GM23248 (cell line): ENCODE results near the gene MZT2A. TPM values are rescaled to one million over a fixed set of nuclear protein-coding genes. Genes with fewer than 3 reads are reported as not detected.
"Not testable (repeated sequence)": the region's sequence is repeated elsewhere in the genome, so short reads cannot be mapped to it uniquely, and the experiment has no call there.

Experiments
- DNase-seq: peaks from one replicate; pipeline ENCODE4 v3.0.0-alpha.2; 2015
- H2AFZ ChIP-seq: fragments of 200-600 bp; sonication (generic); 2 replicates; pipeline ENCODE4 v1.6.1; 2016; ENCODE audit warnings: antibody characterized with exemption
- H3F3A ChIP-seq: fragments of 200-600 bp; sonication (generic); 2 replicates; pipeline ENCODE4 v1.6.1; 2016; ENCODE audit warnings: mild to moderate bottlenecking, antibody characterized with exemption, mixed run types; ENCODE audit not compliant: insufficient read depth
- H3K27ac ChIP-seq: fragments of 200-600 bp; sonication (generic); 2 replicates; pipeline ENCODE4 v1.5.1; 2016; ENCODE audit warnings: mild to moderate bottlenecking
- H3K27me3 ChIP-seq: fragments of 200-600 bp; sonication (generic); replicated peaks from 2 replicates; pipeline ENCODE4 v1.6.1; 2016; ENCODE audit warnings: mild to moderate bottlenecking; ENCODE audit not compliant: insufficient read depth
- H3K36me3 ChIP-seq: fragments of 200-600 bp; sonication (generic); 2 replicates; pipeline ENCODE4 v1.6.1; 2016; ENCODE audit warnings: low read depth, mild to moderate bottlenecking
- H3K4me1 ChIP-seq: fragments of 200-600 bp; sonication (generic); 2 replicates; pipeline ENCODE4 v1.6.1; 2016; ENCODE audit warnings: mild to moderate bottlenecking; ENCODE audit not compliant: insufficient read depth
- H3K4me2 ChIP-seq: fragments of 200-600 bp; sonication (generic); one replicate; pipeline ENCODE4 v1.6.1; 2016; ENCODE audit warnings: mild to moderate bottlenecking; ENCODE audit not compliant: unreplicated experiment
- H3K4me3 ChIP-seq: fragments of 200-600 bp; sonication (generic); 2 replicates; pipeline ENCODE4 v1.5.1; 2016; ENCODE audit warnings: mild to moderate bottlenecking
- H3K79me2 ChIP-seq: fragments of 200-600 bp; sonication (generic); 2 replicates; pipeline ENCODE4 v1.6.1; 2016; ENCODE audit warnings: mild to moderate bottlenecking; ENCODE audit not compliant: insufficient read depth
- H3K9ac ChIP-seq: fragments of 200-600 bp; sonication (generic); 2 replicates; pipeline ENCODE4 v1.6.1; 2016; ENCODE audit warnings: mild to moderate bottlenecking
- H3K9me2 ChIP-seq: fragments of 200-600 bp; sonication (generic); 2 replicates; pipeline ENCODE4 v1.6.1; 2016; ENCODE audit warnings: mixed run types, mild to moderate bottlenecking, moderate library complexity; ENCODE audit not compliant: insufficient read depth
- H3K9me3 ChIP-seq: fragments of 200-600 bp; sonication (generic); one replicate; pipeline ENCODE4 v1.6.1; 2017; ENCODE audit warnings: low read depth
- H4K20me1 ChIP-seq: fragments of 200-600 bp; sonication (generic); 2 replicates; pipeline ENCODE4 v1.6.0; 2016; ENCODE audit not compliant: insufficient read depth
- EZH2 ChIP-seq: fragments of 200-600 bp; sonication (generic); IDR thresholded peaks from 2 replicates; pipeline ENCODE4 v1.6.1; 2018; ENCODE audit warnings: antibody characterized with exemption, mild to moderate bottlenecking; ENCODE audit not compliant: insufficient read depth, poor library complexity, severe bottlenecking
- EZH2phosphoT487 ChIP-seq: fragments of 200-600 bp; sonication (generic); IDR thresholded peaks from 2 replicates; pipeline ENCODE4 v1.6.1; 2018; ENCODE audit warnings: antibody characterized with exemption, moderate library complexity, mild to moderate bottlenecking, low read depth; ENCODE audit not compliant: insufficient read depth
- WGBS, 2 experiments: methylation state at CpG; one replicate each; pipeline ENCODE4 v1.1.6; 2015 to 2017; ENCODE audit warnings: low lambda C conversion rate in 2 of 2, low coverage in 1 of 2; ENCODE audit errors: missing lambda C conversion rate in 2 of 2; 5-methylcytosine and 5-hydroxymethylcytosine counted together
- in situ Hi-C: fragments of 300-500 bp; cut with MboI; formaldehyde crosslinking; loops from 2 replicates; pipeline ENCODE4 v1.15.0; 2020
- polyA plus RNA-seq: library from polyadenylated mRNA; unstranded; fragments of >200 nt; fragmentation: Nextera tagmentation; extraction: Ambion mirVana; gene quantifications from 2 replicates; pipeline ENCODE4 v1.2.1, GENCODE V29; 2016
- total RNA-seq: library from RNA; depleted of rRNA; stranded (reverse); fragments of >200 nt; shearing (Covaris generic); gene quantifications from 2 replicates; pipeline ENCODE4 v1.2.3, GENCODE V29; 2014

The MZT2A gene
- total and polyA plus RNA-seq, 2 experiments from 2014 or later, result 41.4 to 88.8 TPM

DNA sequence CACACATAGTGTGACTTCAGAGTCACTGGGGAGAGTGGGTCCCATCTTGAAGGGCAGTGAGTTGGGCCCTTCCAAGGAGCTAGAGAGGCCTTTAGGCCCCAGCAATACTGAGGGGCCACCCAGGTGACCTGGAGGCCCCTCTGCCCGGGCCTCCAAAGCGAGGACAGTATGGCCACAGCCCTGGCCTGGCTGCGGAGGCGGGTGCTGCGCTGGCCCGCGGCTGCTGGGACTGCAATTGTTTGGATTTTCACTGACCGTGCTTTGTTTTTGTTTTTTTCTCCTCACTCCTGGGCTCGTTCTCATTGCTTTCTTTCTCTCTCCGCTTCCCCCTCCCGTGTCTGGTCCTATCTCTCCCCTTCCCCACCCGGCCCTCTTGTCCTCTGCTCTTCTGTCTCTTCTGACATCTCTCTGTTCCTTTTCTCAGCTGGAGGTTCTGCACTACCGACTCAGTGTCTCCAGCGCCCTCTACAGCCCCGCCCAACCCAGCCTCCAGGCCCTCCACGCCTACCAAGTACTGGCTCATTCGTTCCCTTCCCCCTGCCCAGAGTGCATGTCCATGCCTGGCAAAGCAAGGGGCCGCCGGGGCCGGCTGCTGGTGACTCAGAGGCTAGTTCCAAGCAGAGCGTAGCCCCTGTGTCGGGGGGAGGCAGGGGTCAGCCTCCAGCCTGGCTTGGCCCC is 19.2 kb upstream of the MZT2A start:
- H4K20me1 ChIP-seq, DNase-seq, H3K27me3 ChIP-seq, H2AFZ ChIP-seq, H3K4me1 ChIP-seq, H3K27ac ChIP-seq, H3K9ac ChIP-seq, H3K9me2 ChIP-seq, H3F3A ChIP-seq, H3K79me2 ChIP-seq, H3K4me3 ChIP-seq, H3K9me3 ChIP-seq, in situ Hi-C loops, H3K4me2 ChIP-seq, H3K36me3 ChIP-seq: not testable (repeated sequence)
- 88 to 90% methylated on average over 14 to 20 of the region's 22 CpGs for WGBS, 2 experiments

DNA sequence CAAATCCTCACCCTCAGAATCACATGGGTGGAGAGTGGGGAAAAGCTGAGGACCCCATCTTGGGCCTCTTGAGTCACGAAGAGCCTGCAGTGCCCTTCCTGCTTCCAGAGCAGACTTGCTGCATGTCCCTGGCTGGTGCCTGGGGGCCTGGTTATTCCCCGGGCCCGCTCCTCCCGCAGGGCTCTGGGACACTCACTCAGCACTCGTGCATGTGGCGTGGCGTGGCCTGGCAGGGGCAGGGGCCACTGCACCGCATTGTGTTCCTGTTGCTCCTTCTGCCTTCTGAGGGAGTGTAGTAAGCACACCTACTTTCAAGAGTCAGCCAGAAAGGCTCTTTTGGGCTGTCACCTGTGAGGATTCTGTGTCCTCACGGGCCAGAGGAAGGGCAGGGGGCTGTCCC is 17.4 kb upstream of the MZT2A start:
- Histone ChIP-seq H3K4me2 (no peak overlapping the region), H3K9ac (no peak overlapping the region), H2AFZ (no peak overlapping the region), H3K27me3 (no peaks in the 10 kb centered on the region), H3K27ac (no peak overlapping the region), H3K9me2 (no peaks in the 10 kb centered on the region), H3K9me3 (no peaks in the 10 kb centered on the region), H3K36me3 (no peaks in the 10 kb centered on the region; the same call in 1 of the 2 replicates), H3K79me2 (no peaks in the 10 kb centered on the region), H3K4me1 (no peaks in the 10 kb centered on the region), H4K20me1 (no peaks in the 10 kb centered on the region), H3K4me3 (no peak overlapping the region), H3F3A (no peaks in the 10 kb centered on the region)
- 89 to 93% methylated on average over 9 of the region's 9 CpGs for WGBS, 2 experiments
- TF ChIP-seq EZH2 (no peak), EZH2phosphoT487 (no peak)
- in situ Hi-C loops, result no loop called here
- no peak for DNase-seq

DNA sequence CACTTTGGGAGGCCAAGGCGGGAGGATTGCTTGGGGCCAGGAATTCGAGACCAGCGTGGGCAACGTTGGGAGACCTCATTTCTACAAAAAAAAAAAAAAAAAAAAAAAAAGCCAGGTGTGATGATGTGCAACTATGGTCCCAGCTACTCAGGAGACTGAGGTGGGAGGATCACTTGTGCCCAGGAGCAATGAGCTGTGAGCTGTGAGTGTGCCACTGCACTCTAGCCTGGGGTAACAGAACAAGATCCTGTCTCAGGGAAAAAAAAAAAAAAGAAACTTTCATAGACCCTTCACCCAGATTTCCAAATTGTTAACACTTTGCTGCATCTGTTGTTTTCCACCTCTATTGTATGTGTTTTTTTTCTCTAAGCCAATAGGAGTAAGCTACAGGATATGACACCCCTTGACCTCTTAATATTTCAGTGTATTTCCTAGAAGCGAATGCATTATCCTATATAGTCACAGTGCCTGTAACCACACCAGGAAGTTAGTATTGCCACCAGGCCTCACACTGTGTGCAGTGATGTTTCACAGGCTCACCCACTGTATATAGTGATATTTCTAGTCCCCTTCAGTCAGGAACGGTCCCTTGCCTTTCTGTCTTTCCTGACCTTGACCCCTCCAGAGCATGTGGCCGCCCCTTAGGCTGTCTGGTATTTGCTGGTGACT is 12.0 kb upstream of the MZT2A start:
- H3K9me2 ChIP-seq, H2AFZ ChIP-seq, H3K36me3 ChIP-seq, H4K20me1 ChIP-seq, in situ Hi-C loops, DNase-seq, H3K4me2 ChIP-seq, H3K4me3 ChIP-seq, H3K9ac ChIP-seq, H3K27ac ChIP-seq, H3F3A ChIP-seq, H3K27me3 ChIP-seq, H3K4me1 ChIP-seq, H3K9me3 ChIP-seq: not testable (repeated sequence)
- 69 to 72% methylated on average over 7 of the region's 7 CpGs for WGBS, 2 experiments
- H3K79me2 ChIP-seq, result peaks cover 11% of the 10 kb centered on the region

DNA sequence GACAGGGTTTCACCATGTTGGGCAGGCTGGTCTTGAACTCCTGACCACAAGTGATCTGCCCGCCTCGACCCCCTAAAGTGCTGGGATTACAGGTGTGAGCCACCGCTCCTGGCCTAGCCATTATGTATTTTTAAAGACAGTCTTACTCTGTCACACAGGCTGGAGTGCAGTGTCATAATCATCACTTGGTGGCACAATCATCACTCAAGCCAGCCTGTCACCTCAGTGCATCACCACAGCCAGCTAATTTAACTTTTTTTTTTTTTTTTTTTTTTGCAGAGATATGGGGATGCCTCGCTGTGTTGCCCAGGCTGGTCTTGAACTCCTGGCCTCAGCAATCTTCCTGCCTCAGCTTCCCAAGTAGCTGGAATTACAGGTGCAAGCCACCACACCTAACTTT is 11.4 kb upstream of the MZT2A start:
- in situ Hi-C loops, DNase-seq, H3K4me3 ChIP-seq: not testable (repeated sequence)

DNA sequence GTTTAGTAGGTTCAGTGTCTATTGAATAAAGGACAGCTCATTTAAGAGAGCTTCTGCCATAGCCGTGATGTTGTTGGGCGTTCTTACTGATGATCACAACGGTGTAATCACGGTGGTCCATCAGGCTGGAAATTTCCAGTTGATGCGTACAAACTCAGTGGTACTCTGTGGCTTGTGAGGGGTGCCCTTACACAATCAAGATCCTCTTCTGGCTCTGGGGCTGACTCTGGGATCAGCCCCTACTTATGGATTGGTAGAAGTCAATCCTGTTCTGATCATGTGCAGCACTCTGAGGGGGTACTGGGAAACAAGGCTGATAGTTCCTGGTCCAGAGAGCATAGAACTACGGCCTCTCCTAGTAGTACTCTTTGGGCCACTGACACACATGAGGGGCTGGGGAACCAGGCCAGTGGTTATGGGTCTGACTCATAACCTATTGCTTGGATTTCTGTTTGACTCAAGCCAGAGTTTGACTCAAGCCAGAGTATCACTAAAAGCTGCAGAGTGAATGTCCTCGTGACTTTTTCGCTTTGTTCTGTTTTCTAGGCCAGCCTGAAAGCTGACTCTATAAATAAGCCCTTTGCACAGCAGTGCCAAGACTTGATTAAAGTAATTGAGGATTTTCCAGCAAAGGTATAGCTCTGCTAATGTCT is 6.2 kb upstream of the MZT2A start:
- H4K20me1 ChIP-seq, H3K27ac ChIP-seq, H2AFZ ChIP-seq, H3K36me3 ChIP-seq, H3K4me1 ChIP-seq, H3K9me2 ChIP-seq, H3K9ac ChIP-seq, H3K9me3 ChIP-seq, H3K4me3 ChIP-seq, in situ Hi-C loops, H3K27me3 ChIP-seq, H3K4me2 ChIP-seq, H3F3A ChIP-seq: not testable (repeated sequence)
- WGBS, 2 experiments, result 65 to 78% methylated on average over 8 of the region's 8 CpGs
- peak; percentile 71 for DNase-seq
- peaks cover 63% of the 10 kb centered on the region for H3K79me2 ChIP-seq

More for the DNA sequence above, 11.4 kb upstream of the MZT2A start:
- H3K9ac ChIP-seq, H3K4me2 ChIP-seq, H3K9me3 ChIP-seq, H3K4me1 ChIP-seq, H3K27me3 ChIP-seq, H3F3A ChIP-seq, H4K20me1 ChIP-seq, H2AFZ ChIP-seq, H3K36me3 ChIP-seq, H3K9me2 ChIP-seq, H3K27ac ChIP-seq: not testable (repeated sequence)
- H3K79me2 ChIP-seq, result peaks cover 14% of the 10 kb centered on the region
- 92 to 100% methylated on average over 4 of the region's 4 CpGs for WGBS, 2 experiments

DNA sequence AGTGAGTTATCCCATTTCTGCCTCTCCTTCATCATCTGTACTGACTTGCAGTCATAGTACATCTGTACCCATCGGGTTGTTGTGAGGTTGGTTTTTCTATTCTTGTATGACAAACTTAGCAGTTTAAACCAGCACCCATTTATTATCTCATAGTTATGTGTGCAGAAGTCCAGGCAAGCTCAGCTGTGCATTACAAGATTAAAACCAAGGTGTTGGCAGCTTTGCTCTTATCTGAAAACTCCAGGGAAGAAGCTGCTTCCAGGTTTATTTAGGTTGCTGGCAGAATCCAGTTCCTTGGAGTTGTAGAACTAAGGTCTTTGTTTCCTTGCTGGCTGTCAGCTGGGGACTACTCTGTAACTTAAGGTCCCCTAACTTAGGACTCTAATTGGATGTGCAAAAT is 3.3 kb upstream of the MZT2A start:
- H3K36me3 ChIP-seq, DNase-seq, H3K4me1 ChIP-seq, H3K27me3 ChIP-seq, in situ Hi-C loops, H3K4me3 ChIP-seq, H2AFZ ChIP-seq, H3K9me2 ChIP-seq, H3K9me3 ChIP-seq, H4K20me1 ChIP-seq, H3K9ac ChIP-seq, H3F3A ChIP-seq, H3K4me2 ChIP-seq, H3K27ac ChIP-seq: not testable (repeated sequence)
- WGBS, 2 experiments, result 90 to 100% methylated on average over 1 of the region's 1 CpG
- H3K79me2 ChIP-seq, result peaks cover 78% of the 10 kb centered on the region
